Thyroid gland (tissue), 4 donors: ENCODE data around the gene STN1.

Experiments
- POLR2A ChIP-seq, 2 donors: fragments of 450-650 bp; IDR thresholded peaks; one replicate each; pipeline ENCODE4 v1.6.1; 2017; ENCODE audit warnings: antibody characterized with exemption in 2 of 2, mild to moderate bottlenecking in 2 of 2, moderate library complexity in 1 of 2
- TF ChIP-seq, protein P1 (sequence below), 6 experiments: fragments of 200-600 bp in 3 of 6; fragments of 450-650 bp in 3 of 6; sonication (generic) in 3 of 6; IDR thresholded peaks; one replicate each; pipeline ENCODE4 v1.5.1; 2016 to 2019; ENCODE audit warnings: antibody characterized with exemption in 6 of 6, mild to moderate bottlenecking in 2 of 6, inconsistent platforms in 1 of 6, moderate library complexity in 1 of 6

DNA sequence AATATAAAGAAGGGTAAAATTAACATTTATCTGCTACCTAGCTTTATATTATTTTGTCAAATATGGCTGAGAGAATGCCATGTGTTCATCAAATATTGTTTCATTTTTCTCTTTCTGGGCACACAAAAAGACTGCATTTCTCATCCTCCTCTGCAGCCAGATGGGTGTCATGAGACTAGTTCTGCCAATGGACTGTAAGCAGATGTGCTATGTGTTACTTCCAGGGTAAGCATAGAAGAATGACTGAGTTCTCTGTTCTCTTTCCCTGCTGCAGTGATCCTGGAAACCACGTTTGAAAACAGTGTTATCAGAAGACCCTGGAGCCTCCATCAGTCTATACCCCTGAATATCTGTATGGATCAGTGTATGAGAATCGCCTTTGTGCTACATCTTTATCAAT lies 24.9 kb upstream of the STN1 start:
- TF ChIP-seq POLR2A (IDR thresholded peaks at IDR 0.05): no peak
- TF ChIP-seq, protein P1, sequence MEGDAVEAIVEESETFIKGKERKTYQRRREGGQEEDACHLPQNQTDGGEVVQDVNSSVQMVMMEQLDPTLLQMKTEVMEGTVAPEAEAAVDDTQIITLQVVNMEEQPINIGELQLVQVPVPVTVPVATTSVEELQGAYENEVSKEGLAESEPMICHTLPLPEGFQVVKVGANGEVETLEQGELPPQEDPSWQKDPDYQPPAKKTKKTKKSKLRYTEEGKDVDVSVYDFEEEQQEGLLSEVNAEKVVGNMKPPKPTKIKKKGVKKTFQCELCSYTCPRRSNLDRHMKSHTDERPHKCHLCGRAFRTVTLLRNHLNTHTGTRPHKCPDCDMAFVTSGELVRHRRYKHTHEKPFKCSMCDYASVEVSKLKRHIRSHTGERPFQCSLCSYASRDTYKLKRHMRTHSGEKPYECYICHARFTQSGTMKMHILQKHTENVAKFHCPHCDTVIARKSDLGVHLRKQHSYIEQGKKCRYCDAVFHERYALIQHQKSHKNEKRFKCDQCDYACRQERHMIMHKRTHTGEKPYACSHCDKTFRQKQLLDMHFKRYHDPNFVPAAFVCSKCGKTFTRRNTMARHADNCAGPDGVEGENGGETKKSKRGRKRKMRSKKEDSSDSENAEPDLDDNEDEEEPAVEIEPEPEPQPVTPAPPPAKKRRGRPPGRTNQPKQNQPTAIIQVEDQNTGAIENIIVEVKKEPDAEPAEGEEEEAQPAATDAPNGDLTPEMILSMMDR (IDR thresholded peaks at IDR 0.05): no peak
